ENCODE results near the gene RBM6.
A peak's percentile ranks its signal among the peaks of the same experiment; 100 is the strongest.
"Not testable (repeated sequence)": the region's sequence is repeated elsewhere in the genome, so short reads cannot be mapped to it uniquely, and the experiment has no call there.

RBM6 gene

DNA sequence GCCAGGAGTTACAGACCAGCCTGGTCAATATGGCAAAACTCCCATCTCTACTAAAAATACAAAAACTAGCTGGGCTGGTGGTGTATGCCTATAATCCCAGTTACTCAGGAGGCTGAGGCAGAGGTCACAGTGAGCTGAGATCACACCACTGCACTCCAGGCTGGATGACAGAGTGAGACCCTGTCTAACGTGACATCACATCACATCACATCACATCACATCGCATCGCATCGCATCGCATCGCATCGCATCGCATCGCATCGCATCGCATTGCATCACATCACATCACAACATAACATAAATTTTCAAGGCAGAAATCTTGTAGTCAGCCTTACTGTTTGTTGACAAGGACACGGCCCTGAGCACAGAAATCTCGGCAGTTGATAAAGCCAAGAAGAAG lies 44.4 kb downstream of the RBM6 start:
- DNase-seq, result no peak

DNA sequence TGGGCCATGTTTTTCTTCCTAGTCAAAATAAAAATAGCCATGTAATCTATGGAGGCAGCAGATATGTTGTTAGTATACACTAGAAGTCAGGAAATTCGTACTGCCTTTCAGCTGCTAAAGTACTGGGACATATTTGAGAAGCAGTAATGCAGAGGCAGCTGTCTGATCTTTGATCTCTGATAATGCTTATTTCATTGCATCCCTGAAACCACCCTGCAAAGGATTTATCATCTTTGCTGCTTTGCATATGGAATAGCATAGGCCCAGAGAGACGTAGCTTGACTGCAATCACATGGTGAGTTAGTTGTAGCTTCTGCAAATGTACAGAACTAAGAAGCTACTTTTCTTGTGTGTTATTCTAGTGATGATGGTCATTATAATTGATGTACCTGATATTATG lies 52.4 kb downstream of the RBM6 start:
- DNase-seq, result no peak

DNA sequence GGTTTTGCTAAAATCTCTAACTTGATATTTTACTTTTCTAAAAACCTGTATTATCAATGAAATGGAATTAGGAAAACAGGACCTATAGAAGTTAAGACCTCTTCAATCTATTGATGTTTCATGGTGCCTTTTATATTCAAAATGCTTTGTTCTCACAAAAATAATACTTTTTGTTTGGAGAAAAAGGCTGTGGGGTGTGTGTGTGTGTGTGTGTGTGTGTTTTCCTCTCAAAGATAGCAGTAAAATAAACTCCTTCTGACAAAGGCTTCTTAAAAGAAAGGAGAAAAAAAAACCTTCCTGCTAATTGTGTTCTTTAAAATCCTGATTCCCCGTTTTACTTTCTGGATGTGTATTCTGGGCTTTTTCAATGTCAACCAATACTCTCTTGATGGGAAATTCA lies 54.5 kb downstream of the RBM6 start:
- no peak for DNase-seq

DNA sequence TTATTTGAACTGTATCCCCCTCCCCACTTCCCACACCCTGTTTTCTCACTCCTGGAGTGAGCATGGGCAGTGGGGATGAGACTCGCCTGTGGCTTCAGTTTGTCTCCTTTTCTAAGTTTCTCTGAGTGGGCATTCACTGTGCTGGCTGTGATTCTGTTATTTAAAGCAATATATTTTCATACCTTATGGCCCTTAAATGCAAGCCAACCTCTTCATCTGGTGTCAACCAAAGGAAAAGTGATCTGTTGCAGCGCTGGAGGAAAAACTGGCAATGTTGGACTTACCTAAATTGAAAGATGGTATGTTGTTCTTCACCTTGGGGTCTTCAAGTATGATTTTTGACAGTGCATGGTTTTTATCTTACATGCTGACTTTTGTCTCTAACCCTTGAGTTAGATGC lies 56.1 kb downstream of the RBM6 start:
- DNase-seq, result no peak

DNA sequence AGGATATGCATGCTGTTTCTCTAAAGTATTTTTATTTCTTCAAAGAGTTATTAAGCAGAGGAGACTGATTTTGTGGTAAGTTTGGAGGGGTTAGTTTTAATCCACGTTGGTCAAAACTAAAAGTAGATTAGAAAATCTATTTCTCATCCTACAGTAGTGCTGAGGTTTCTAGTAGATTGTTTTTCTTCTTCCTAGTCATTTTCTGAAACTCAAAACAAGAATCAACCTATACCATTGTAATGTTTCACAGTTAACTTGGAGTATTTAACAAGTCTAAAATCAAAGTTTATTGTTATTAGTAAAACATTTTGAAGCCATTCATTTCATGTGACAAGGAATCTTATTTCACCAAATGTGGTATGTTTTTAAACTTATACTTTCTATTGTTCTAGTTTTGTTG lies 57.9 kb downstream of the RBM6 start:
- DNase-seq, result no peak

DNA sequence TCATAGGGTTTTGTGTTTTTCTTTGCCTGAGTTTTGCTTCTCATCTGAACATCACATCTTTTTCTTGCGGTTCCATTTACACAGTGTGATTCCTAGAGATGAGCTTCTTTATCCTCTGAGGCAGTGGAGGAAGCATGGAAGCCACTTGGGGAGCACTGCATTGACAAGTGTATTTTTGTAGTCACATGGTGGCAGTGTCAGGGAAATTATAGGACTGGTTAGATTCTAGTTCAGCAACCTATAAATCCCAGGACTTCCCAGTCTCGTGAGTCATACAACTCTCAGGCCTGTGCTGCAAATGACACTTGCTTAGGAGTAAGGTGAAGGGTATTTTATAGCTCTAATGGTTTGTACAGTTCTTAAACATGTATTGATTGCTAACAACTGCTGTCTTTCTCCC lies 58.4 kb downstream of the RBM6 start:
- DNase-seq, result no peak

DNA sequence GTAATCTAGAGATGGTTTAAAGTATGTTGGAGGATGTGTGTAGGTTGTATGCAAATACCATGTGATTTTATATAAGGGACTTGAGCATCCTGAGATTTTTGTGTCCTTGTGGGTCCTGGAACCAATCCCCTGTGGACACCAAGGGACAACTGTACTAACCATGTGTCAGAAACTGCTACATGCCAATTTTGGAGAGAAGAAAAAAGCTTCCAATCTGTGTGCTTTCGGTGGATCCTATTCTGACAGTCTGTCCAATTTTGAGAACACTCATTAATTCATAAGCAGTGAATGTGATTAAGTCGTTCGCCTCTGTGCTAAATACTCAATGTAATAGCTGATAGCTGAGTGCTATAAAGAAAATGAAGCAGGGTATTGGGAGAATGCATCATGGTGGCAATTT lies 61.6 kb downstream of the RBM6 start:
- no peak for DNase-seq

DNA sequence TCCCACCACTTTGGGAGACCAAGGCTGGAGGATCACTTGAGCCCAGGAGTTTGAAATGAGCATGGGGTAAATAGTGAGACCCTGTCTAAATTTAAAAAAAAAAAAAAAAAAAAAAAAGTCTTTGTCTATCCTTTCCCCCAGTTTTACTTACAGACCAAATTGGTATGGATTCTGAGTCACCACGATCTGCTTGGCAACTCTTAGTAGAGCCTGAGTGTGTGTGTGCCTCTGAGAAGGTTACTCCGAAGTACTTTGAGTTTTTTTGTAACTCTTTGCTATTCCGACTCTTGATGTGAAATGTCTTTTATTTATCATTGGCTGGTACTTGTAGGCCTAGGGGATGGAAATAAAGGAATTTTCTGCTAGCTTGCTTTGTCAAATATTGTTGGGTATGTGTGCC lies 63.3 kb downstream of the RBM6 start:
- no peak for DNase-seq

DNA sequence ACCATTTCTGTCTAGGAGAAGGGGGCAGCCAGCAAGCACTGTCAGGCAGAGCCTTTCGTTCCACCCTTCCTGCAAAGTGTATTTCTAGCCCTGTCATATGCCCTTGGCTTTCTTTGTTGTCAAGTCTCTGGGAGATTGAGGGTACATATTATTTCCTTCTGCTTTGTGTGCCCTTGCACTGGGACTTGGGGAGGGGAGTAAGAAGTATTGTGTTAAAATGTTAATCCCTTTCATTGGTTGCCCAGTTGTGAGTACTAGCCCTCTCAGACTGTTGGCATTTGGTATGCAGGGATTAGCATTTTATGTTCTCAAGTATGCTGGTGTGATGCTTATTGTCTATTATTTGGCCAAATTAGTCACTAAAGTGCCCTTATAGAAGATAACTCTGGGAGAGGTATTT lies 63.9 kb downstream of the RBM6 start:
- DNase-seq, result no peak

DNA sequence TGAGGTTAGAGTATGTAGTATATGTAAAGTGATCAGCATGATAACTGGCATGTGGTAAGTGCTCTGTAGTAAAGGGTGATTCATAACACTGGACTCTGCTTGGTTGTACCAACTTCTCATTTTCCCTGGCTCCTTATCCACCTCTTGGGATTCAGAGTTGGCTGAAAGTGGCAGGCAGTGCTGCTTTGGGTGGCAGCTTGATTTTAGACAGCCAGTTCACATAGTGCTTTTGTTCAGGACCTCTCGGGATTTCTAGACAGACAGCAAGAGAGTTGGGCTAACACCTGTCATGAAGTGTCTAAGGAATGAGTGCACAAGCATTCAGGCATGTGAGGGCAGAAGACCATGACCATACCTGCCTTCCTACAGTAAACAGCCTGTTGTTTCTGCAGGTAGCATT lies 69.0 kb downstream of the RBM6 start:
- no peak for DNase-seq

DNA sequence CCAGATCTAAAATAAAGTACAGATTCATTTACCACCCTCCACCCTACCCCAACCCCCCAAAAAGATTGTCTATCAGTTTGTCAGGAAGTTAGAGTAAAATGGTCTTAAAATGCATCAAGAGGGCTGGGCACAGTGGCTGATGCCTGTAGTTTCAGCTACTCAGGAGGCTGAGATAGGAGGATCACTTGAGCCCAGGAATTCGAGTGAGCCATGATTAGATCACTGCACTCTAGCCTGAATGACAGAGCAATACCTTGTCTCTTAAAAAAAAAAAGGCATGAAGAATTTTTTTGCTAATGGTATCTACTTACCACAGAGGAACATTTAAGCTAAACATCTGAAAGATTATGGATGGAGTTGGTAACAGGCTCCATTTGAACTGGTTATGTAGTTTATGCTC lies 71.0 kb downstream of the RBM6 start:
- DNase-seq, result no peak

DNA sequence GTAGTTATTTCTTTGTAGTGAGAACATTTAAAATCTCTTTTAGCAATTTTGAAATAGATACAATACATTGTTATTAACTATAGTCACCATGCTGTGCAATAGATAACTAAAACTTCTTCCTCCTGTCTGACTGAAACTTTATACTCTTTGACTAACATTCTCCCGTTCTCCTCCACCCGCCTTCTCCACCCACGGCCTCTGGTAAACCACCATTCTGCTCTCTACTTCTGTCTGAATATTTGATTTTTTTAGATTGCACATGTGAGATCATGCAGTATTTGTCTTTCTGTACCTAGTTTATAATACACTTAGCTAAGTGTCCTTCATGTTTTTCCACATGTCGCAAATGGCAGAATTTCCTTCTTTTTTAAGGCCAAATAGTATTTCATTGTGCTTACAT lies 76.0 kb downstream of the RBM6 start:
- DNase-seq, result no peak

DNA sequence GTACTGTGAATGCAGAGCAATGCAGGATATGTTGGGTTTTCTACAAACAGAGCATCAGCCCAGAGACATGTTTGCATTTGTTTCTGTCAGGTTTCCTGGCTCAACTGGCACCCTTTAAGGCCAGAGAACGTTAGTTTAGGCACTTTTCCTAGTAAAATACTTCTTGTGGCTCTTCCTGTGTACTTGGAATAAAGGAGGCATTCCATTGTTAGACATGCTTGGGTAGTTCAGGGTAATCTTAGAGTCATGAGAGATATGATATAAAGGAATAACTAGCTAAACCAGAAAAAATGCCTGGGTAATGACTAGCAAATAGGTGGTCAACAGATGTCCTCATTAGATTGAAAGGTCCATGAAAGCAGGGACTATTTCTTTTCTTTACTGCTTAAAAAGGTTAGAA lies 88.4 kb downstream of the RBM6 start:
- DNase-seq, result no peak

DNA sequence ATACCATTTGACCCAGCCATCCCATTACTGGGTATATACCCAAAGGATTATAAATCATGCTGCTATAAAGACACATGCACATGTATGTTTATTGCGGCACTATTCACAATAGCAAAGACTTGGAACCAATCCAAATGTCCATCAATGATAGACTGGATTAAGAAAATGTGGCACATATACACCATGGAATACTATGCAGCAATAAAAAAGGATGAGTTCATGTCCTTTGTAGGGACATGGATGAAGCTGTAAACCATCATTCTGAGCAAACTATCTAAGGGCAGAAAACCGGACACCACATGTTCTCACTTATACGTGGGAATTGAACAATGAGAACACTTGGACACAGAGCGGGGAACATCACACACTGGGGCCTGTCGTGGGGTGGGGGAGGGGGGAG lies 91.3 kb downstream of the RBM6 start:
- not testable (repeated sequence) for DNase-seq

DNA sequence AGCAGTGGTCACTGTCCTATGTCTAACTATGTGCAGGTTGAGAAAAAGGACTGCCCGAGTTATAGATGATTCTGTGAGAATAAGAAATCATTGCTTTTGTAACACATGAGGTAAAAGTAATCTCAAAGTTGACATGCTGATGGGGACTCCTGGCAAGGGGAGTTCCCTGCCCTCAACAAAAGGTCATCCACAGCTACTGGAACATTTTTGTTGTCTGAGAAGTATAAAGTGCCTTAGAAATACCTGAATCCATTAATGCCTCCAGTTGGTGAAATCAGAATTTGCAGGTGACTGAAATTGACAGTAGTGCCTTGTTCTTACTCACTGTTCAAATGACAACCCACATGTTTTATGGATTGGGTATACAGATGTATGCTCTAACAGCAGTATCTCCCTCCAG lies 105.0 kb downstream of the RBM6 start:
- no peak for DNase-seq

DNA sequence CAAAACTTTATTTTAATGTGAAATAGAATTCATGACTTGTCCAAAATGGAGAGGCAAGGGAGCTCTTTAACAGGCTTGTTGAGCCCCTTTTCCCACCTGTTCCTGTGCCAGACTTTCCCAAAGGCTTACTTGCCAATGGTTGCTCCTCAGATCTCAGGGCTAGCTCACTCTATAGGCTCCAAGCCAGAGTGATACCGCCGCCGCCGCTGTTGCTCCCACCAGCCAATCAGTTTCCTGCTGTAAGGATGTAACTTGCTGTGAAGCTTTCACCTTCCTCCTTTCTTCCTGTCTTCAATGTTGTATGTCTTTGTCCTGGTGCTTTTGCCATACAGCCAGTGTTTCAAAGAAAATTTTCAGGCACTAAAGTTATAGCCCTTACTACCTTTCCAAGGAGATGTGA lies 107.5 kb downstream of the RBM6 start:
- no peak for DNase-seq

DNA sequence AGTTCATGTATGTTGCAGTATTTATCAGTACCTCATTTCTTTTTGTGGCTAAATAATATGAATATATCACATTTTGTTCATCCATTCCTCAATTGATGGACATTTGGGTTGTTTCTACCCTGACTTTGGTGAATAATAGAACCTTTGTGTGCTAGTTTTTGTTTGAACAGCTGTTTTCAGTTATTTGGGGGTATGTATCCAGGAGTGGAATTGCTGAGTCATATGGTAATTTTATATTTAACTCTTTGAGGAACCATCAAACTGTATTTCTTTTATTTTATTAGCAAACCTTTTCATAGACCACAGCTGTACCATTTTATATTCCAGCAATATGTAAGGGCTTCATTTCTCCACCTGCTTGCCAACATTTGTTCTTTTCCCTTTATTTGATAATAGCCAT lies 110.4 kb downstream of the RBM6 start:
- DNase-seq, result no peak

DNA sequence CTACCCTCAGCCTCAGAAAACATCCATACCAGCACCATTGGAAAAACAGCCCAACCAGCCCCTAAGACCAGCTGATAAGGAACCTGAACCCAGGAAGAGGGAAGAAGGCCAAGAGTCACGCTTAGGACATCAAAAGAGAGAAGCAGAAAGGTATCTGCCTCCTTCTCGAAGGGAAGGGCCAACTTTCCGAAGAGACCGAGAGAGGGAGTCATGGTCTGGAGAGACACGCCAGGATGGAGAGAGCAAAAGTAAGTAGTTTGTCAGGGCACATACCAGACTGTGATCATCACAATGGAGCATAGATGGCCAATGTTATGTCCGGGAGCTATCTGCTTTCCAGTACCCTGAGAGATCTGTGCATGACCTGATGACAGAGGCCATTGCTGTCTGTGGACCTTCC lies 117.8 kb downstream of the RBM6 start:
- DNase-seq, result no peak

DNA sequence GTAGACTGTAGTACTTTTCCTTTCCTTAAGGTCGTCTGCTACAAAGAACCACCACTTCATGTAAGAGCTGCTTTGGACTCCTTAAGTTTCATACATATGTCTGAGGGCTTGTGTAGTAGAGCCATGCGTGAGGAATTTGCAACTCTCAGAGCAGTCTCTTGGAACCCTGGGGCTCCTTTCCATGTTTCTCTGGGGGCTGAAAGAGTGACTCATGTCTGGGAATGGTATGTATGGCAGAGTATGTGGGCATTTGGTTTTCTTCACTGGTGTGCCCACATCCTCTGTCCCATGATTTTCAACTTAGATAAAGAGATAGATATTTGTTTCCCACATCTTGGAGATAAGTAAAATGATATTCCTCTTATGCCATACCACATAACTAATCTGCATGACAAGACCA lies 128.2 kb downstream of the RBM6 start:
- DNase-seq, result no peak

DNA sequence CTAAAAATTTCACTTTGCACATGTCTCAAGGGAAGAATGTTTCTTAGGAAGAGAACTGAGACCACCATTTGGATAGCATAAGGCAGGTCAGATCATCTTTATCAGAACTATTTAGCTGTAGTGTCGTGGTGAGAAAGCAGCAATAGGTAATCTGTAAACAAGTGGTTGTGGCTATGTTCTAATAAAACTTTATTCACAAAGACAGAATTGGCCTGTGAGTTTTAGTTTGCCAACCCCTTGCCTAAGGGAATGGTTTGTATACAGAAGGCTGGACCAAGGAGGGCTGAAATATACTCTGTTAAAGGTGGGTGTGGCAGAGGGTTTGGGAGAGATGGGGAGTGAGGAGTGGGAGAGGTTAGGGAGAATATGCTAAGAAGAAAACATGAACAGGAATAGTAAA lies 138.1 kb downstream of the RBM6 start:
- DNase-seq, result no peak

DNA sequence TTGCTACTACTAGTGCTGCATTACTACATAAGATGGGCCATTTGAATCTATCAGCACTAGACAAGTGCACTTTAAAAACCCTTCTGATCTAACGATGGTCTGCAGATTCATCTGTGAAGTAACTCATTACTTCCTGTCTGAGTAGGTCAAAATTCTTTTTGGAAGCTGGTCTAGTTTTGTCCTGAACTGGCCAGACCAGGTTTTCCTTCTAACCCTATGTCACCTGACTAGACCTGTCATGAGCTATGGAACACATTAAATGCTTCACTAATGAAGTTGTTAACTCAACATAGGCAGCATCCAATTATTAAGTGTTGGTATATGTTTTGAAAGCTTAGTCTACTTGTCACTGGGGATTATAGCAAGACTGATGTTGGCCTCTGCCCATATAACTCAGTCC lies 138.7 kb downstream of the RBM6 start:
- peak; percentile 6 for DNase-seq

DNA sequence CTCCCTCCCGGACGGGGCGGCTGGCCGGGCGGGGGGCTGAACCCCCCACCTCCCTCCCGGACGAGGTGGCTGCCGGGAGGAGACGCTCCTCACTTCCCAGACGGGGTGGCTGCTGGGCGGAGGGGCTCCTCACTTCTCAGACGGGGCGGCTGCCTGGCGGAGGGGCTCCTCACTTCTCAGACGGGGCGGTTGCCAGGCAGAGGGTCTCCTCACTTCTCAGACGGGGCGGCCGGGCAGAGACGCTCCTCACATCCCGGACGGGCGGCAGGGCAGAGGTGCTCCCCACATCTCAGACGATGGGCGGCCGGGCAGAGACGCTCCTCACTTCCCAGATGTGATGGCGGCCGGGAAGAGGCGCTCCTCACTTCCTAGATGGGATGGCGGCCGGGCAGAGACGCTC lies 145.0 kb downstream of the RBM6 start:
- DNase-seq, result not testable (repeated sequence)

DNA sequence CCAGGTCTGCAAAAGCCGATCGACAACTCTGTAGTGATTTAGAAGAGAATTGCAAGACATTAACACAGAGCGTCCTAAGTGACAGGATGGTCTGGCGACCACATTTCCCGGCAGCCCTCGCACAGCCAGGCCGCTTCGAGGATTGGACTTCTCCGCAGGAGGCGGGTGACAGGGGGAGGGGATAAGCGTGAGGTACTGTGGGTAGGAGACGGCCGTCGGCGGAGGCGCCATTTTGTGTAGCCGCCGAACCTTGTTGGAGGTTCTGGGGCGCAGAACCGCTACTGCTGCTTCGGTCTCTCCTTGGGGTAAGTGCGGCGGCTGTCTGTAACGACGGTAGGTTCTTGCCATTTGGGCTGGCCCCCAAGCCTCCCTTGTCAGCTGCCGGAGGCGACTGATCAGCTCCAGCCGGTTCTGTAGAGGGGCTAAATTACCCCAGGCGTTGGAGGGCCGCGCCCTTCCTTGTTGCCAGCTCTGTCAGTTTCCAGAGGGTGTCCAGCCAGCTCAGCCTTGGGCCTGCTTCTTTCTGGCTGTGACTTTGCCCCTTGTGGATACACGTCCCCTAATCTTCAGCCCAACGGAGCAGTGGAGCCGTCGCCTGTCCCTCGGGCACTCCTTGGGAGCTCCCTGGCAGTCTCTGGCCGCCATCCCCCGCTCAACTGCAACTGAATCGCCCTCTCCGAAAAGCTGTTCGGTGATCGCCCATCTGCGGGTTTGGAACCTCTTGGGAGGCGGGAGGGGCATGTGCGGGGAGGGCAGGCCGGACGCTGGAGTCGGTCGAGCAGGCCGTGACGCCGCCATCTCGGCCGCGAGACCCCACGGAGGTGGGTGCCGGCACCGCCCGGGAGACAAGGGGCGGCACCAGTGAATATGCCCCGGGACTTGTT lies 149.0 kb downstream of the RBM6 start, which contains the start of gene RBM5:
Gene RBM5 (plus strand): TSS at position 195 of the 884 bp plus-strand sequence. CDS start 1,516 bp downstream, outside the sequence.
- no peak for DNase-seq

DNA sequence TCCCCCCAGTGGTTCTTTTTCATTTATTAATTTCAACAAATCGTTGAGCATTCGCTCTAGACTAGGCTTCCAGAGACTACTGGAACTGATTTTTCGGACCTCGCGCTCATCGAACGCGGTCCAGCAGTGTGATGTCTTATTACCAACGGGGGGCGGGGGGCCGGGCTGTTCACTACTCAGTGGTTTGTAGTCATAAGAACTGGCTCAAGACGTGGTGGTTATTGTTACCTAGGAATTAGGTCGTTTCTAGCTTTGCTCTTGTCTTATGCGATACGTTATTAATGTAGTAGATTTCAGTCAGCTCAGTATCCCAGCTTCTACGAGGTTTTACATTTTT lies 149.6 kb downstream of the RBM6 start:
- DNase-seq, result no peak

DNA sequence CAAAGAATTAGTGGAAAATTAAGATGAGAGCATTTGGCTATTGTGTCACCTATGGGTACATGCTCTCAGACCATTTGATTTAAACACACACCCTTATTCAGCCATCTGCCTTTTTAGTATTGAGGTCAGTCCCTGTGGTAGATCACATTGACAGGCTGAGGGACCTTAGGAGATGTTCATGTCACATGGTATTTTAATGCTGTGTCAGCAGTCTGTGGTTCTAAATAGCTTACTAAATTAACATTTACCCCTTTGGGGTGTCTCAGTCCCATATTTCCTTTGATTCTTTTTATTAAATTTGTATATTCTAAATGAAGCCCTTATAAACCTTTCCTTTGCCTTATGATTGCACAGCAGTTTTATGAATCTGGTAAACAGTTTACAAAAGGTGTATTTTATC lies 151.0 kb downstream of the RBM6 start:
- no peak for DNase-seq
